H1 (cell line): ENCODE data around the gene ALDH7A1. TPM values are rescaled to one million over a fixed set of nuclear protein-coding genes. Genes with fewer than 3 reads are reported as not detected.

Experiments
- CTCF ChIA-PET: fragments of 300-600 bp; sonication (Branson Sonifier 250); formaldehyde crosslinking; loops from one replicate; lab custom pipeline; 2021; ENCODE audit not compliant: partially characterized antibody; lab: Charles Lee
- POLR2A ChIA-PET: fragments of 300-600 bp; sonication (Branson Sonifier 250); formaldehyde crosslinking; loops from one replicate; lab custom pipeline; 2021; ENCODE audit warnings: inconsistent platforms; ENCODE audit not compliant: partially characterized antibody; lab: Charles Lee
- DNase-seq, 2 experiments: peaks; one replicate each; pipeline versions ENCODE4 v3.0.0 to v3.0.0-alpha.2; 2010 to 2022; ENCODE audit warnings: low spot score in 2 of 2, low read depth in 1 of 2, mixed read lengths in 1 of 2
- FAIRE-seq: peaks from 2 replicates; lab custom pipeline; 2011; peaks lifted over from hg19 to GRCh38; lab: Jason Lieb, UNC
- H2AFZ ChIP-seq: 2 replicates; pipeline ENCODE4 v1.8.1; 2012; ENCODE audit warnings: low read length, inconsistent platforms
- H2AK5ac ChIP-seq: 2 replicates; pipeline ENCODE4 v1.6.1; 2013; ENCODE audit warnings: low read depth, low read length
- H2BK120ac ChIP-seq: replicated peaks from 2 replicates; pipeline ENCODE3; 2013; ENCODE audit warnings: low read depth, low read length, inconsistent platforms
- H2BK12ac ChIP-seq: 2 replicates; pipeline ENCODE4 v1.6.1; 2013; ENCODE audit warnings: low read depth, low read length
- H2BK15ac ChIP-seq: 2 replicates; pipeline ENCODE4 v1.6.1; 2013; ENCODE audit warnings: low read length
- H2BK20ac ChIP-seq: 2 replicates; pipeline ENCODE4 v1.6.1; 2013; ENCODE audit warnings: low read length
- H2BK5ac ChIP-seq: 2 replicates; pipeline ENCODE4 v1.6.1; 2013; ENCODE audit warnings: low read depth, low read length
- H3K14ac ChIP-seq: 2 replicates; pipeline ENCODE4 v1.6.1; 2013; ENCODE audit warnings: inconsistent platforms; ENCODE audit not compliant: insufficient read length
- H3K18ac ChIP-seq: 2 replicates; pipeline ENCODE4 v1.6.1; 2013; ENCODE audit warnings: low read length; ENCODE audit errors: extremely low read depth
- H3K23ac ChIP-seq: 2 replicates; pipeline ENCODE4 v1.6.1; 2013; ENCODE audit warnings: inconsistent platforms; ENCODE audit not compliant: insufficient read length
- H3K23me2 ChIP-seq: 2 replicates; pipeline ENCODE4 v1.6.1; 2013; ENCODE audit warnings: low read depth, low read length
- H3K27ac ChIP-seq: 2 replicates; pipeline ENCODE4 v1.6.1; 2011; ENCODE audit warnings: low read depth, low read length, inconsistent platforms
- H3K27me3 ChIP-seq, 4 experiments: replicated peaks in 1 of 4; 1 replicate in 1 of 4; 2 replicates in 3 of 4; pipeline versions ENCODE4 v1.6.1 to v1.8.1; 2011 to 2013; ENCODE audit warnings: low read length in 3 of 4, mild to moderate bottlenecking in 3 of 4, inconsistent platforms in 2 of 4, mixed read lengths in 2 of 4, moderate library complexity in 1 of 4; ENCODE audit not compliant: control insufficient read depth in 3 of 4, insufficient read depth in 3 of 4; ENCODE audit errors: extremely low read depth in 1 of 4
- H3K36me3 ChIP-seq, 4 experiments: 2 replicates each; pipeline versions ENCODE4 v1.6.1 to v1.8.1; 2011 to 2013; ENCODE audit warnings: mild to moderate bottlenecking in 4 of 4, low read length in 3 of 4, moderate library complexity in 2 of 4, control low read depth in 1 of 4, inconsistent platforms in 1 of 4; ENCODE audit not compliant: insufficient read depth in 4 of 4, control insufficient read depth in 2 of 4
- H3K4ac ChIP-seq: replicated peaks from 2 replicates; pipeline ENCODE3; 2013; ENCODE audit warnings: low read length, low read depth, mixed read lengths, inconsistent platforms; ENCODE audit not compliant: insufficient read length
- H3K4me1 ChIP-seq, 4 experiments: replicated peaks in 1 of 4; 1 replicate in 1 of 4; 2 replicates in 3 of 4; pipeline versions ENCODE4 v1.6.1 to v1.8.1; 2011 to 2013; ENCODE audit warnings: low read length in 3 of 4, inconsistent platforms in 2 of 4, mixed read lengths in 1 of 4; ENCODE audit not compliant: insufficient read depth in 4 of 4, control insufficient read depth in 3 of 4
- H3K4me2 ChIP-seq, 2 experiments: 2 replicates each; pipeline versions ENCODE4 v1.6.1 to v1.8.1; 2011 to 2013; ENCODE audit warnings: low read depth in 2 of 2, low read length in 2 of 2, control low read depth in 1 of 2, inconsistent platforms in 1 of 2, mild to moderate bottlenecking in 1 of 2; ENCODE audit not compliant: insufficient read depth in 1 of 2
- H3K4me3 ChIP-seq, 4 experiments: fragments of 200-600, 300-600 bp in 1 of 4; sonication (generic), shearing (Covaris generic), sonication (Bioruptor Twin) in 1 of 4; 2 replicates each; pipeline versions ENCODE4 v1.5.1 to v1.8.1; 2011 to 2016; ENCODE audit warnings: low read length in 4 of 4, low read depth in 3 of 4, control low read depth in 2 of 4, inconsistent platforms in 2 of 4, mild to moderate bottlenecking in 2 of 4, mixed read lengths in 1 of 4, moderate library complexity in 1 of 4; ENCODE audit not compliant: insufficient read depth in 2 of 4; ENCODE audit errors: extremely low read depth in 1 of 4
- H3K56ac ChIP-seq: replicated peaks from 2 replicates; pipeline ENCODE3; 2013; ENCODE audit warnings: low read depth, mild to moderate bottlenecking, mixed read lengths, low read length, inconsistent platforms; ENCODE audit not compliant: insufficient read length
- H3K79me1 ChIP-seq: 2 replicates; pipeline ENCODE4 v1.6.1; 2013; ENCODE audit warnings: low read depth, low read length, control low read depth
- H3K79me2 ChIP-seq, 2 experiments: 2 replicates each; pipeline versions ENCODE4 v1.6.1 to v1.8.1; 2012 to 2013; ENCODE audit warnings: low read length in 2 of 2, mild to moderate bottlenecking in 2 of 2, inconsistent platforms in 1 of 2; ENCODE audit not compliant: insufficient read depth in 2 of 2, control insufficient read depth in 1 of 2
- H3K9ac ChIP-seq, 4 experiments: replicated peaks in 1 of 4; 1 replicate in 1 of 4; 2 replicates in 3 of 4; pipeline versions ENCODE4 v1.6.1 to v1.8.1; 2011 to 2013; ENCODE audit warnings: low read depth in 3 of 4, low read length in 3 of 4, control low read depth in 2 of 4, mild to moderate bottlenecking in 2 of 4, moderate library complexity in 2 of 4, inconsistent platforms in 1 of 4; ENCODE audit errors: extremely low read depth in 1 of 4
- H3K9me3 ChIP-seq, 2 experiments: 2 replicates each; pipeline versions ENCODE4 v1.6.1 to v1.8.1; 2012 to 2013; ENCODE audit warnings: mild to moderate bottlenecking in 2 of 2, moderate library complexity in 2 of 2, control low read depth in 1 of 2, inconsistent platforms in 1 of 2, low read depth in 1 of 2, low read length in 1 of 2, mixed read lengths in 1 of 2; ENCODE audit not compliant: insufficient read depth in 2 of 2
- H4K20me1 ChIP-seq, 2 experiments: replicated peaks in 1 of 2; 2 replicates each; pipeline versions ENCODE3 to v1.8.1; 2011 to 2013; ENCODE audit warnings: inconsistent platforms in 2 of 2, low read length in 2 of 2, mild to moderate bottlenecking in 1 of 2; ENCODE audit not compliant: insufficient read depth in 2 of 2, control insufficient read depth in 1 of 2
- H4K5ac ChIP-seq: 2 replicates; pipeline ENCODE4 v1.6.1; 2013; ENCODE audit warnings: low read length, low read depth, mixed read lengths, inconsistent platforms; ENCODE audit not compliant: insufficient read length
- H4K8ac ChIP-seq: 2 replicates; pipeline ENCODE4 v1.8.0; 2013; ENCODE audit warnings: mild to moderate bottlenecking, moderate library complexity, low read length, inconsistent platforms; ENCODE audit not compliant: insufficient read depth; ENCODE audit errors: extremely low read depth
- H4K91ac ChIP-seq: replicated peaks from 2 replicates; pipeline ENCODE3; 2013; ENCODE audit warnings: low read length, mixed read lengths, inconsistent platforms; ENCODE audit not compliant: insufficient read length
- ASH2L ChIP-seq: fragments of 200-600, 300-600 bp; sonication (generic); IDR thresholded peaks from one replicate; pipeline ENCODE4 v1.7.1; 2017; ENCODE audit warnings: low read length
- CEBPB ChIP-seq: IDR thresholded peaks from 2 replicates; pipeline ENCODE4 v1.6.1; 2012; ENCODE audit warnings: low read depth, low read length
- FOSL1 ChIP-seq: IDR thresholded peaks from 2 replicates; pipeline ENCODE4 v1.6.1; 2011; ENCODE audit warnings: mild to moderate bottlenecking, low read depth, low read length, moderate library complexity; ENCODE audit not compliant: insufficient read depth
- JUN ChIP-seq: IDR thresholded peaks from 2 replicates; pipeline ENCODE4 v1.6.1; 2011; ENCODE audit warnings: low read depth, mild to moderate bottlenecking, improper control_type of control experiment, low read length
- NANOG ChIP-seq: IDR thresholded peaks from 2 replicates; pipeline ENCODE4 v1.6.1; 2011; ENCODE audit warnings: low read length, low read depth, mild to moderate bottlenecking, inconsistent platforms; ENCODE audit not compliant: insufficient read depth, poor library complexity, severe bottlenecking
- NRF1 ChIP-seq: IDR thresholded peaks from 2 replicates; pipeline ENCODE4 v1.6.1; 2011; ENCODE audit warnings: mild to moderate bottlenecking, low read depth, low read length, improper control_type of control experiment
- POLR2AphosphoS5 ChIP-seq: IDR thresholded peaks from 2 replicates; pipeline ENCODE4 v1.6.1; 2011; ENCODE audit warnings: low read depth, low read length
- RFX5 ChIP-seq: IDR thresholded peaks from 2 replicates; pipeline ENCODE4 v1.6.1; 2011; ENCODE audit warnings: low read depth, low read length, improper control_type of control experiment, borderline replicate concordance
- SIN3A ChIP-seq, 2 experiments: IDR thresholded peaks in 1 of 2; conservative IDR thresholded peaks in 1 of 2; 2 replicates each; pipeline ENCODE4 v1.6.1; 2011 to 2012; ENCODE audit warnings: low read length in 2 of 2, improper control_type of control experiment in 1 of 2, low read depth in 1 of 2, mild to moderate bottlenecking in 1 of 2
- SP4 ChIP-seq: IDR thresholded peaks from 2 replicates; pipeline ENCODE4 v1.6.1; 2012; ENCODE audit warnings: low read length, inconsistent platforms
- YY1 ChIP-seq: IDR thresholded peaks from 2 replicates; pipeline ENCODE4 v1.6.1; 2011; ENCODE audit warnings: low read depth, mild to moderate bottlenecking, low read length
- WGBS, 2 experiments: shearing (Covaris generic) in 1 of 2; methylation state at CpG; one replicate each; pipeline versions ENCODE4 v1.1.6 to v1.1.7; 2013 to 2015; ENCODE audit warnings: low lambda C conversion rate in 2 of 2, mixed read lengths in 2 of 2, inconsistent platforms in 1 of 2, low coverage in 1 of 2, missing lambda C conversion rate in 1 of 2; ENCODE audit not compliant: insufficient replicate concordance in 2 of 2, insufficient coverage in 1 of 2, insufficient read length in 1 of 2; ENCODE audit errors: extremely low coverage in 1 of 2, missing lambda C conversion rate in 1 of 2; 5-methylcytosine and 5-hydroxymethylcytosine counted together
- polyA plus RNA-seq, 7 experiments: library from polyadenylated mRNA; depleted of rRNA in 3 of 7; stranded (reverse) in 5 of 7; unstranded in 2 of 7; fragments of >200 nt in 5 of 7; fragments of 200-250 nt in 2 of 7; gene quantifications; 1 replicate in 5 of 7; 2 replicates in 1 of 7; 4 replicates in 1 of 7; pipeline versions ENCODE4 v1.2.1 to v1.2.3, GENCODE V29; 2011 to 2013; ENCODE audit warnings: missing spikeins in 2 of 7, mixed read lengths in 2 of 7
- total RNA-seq: library from RNA; stranded (reverse); fragmentation: NEBNext Ultra II Directional; extraction: Animal tissue kit (Norgen Biotek cat#: 25700); gene quantifications from 2 replicates; pipeline ENCODE4 v1.2.1, GENCODE V29; 2021
- TF ChIP-seq, protein P1 (sequence below): IDR thresholded peaks from 2 replicates; pipeline ENCODE4 v1.6.1; 2011; ENCODE audit warnings: low read length, improper control_type of control experiment

ALDH7A1 gene
- total and polyA plus RNA-seq, 2 of the 8 experiments (the other 6 are each of a cell fraction or from before 2014, with no cell fraction given): 99.6 to 225 TPM

DNA sequence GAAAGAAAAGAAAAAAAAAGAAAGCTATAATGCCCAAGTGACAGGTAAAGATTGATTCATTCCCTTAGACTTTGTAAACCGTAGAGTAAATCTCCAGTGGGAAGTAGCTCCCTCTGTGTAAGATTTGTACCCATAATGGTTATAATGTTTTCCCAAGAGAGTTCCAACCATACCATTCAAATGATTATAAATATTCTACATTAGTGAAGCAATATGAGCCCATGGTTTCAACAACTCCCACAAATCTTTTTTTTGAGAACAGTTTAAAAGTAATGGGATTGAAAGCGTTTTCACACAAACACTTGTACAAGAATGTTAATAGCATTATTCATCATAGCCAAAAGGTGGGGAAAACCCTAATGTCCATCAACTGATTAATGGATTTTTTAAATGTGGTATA, 113.8 kb downstream of the ALDH7A1 start:
- no peak overlapping the region for H2BK120ac ChIP-seq
- H3K79me2 ChIP-seq: no peaks in the 10 kb centered on the region
- no peak overlapping the region for H3K4me2 ChIP-seq
- no peak overlapping the region for H2BK5ac ChIP-seq
- no peaks in the 10 kb centered on the region for H4K20me1 ChIP-seq
- ChIA-PET POLR2A (interaction anchor here (0.6 kb wide), 1 partner anchor 367 kb away, joined by 3 read pairs; no protein-coding TSS in a partner anchor), CTCF (no interaction called here)
- H3K4me1 ChIP-seq: no peaks in the 10 kb centered on the region
- no peak overlapping the region for H3K56ac ChIP-seq
- no peak overlapping the region for H3K4ac ChIP-seq
- no peaks in the 10 kb centered on the region for H3K27me3 ChIP-seq
- no peak overlapping the region for H4K5ac ChIP-seq
- no peak overlapping the region for H4K8ac ChIP-seq
- WGBS, 2 experiments: 90% methylated on average over 2 of the region's 2 CpGs; no CpG with 5 or more reads in 1 of the 2 experiments
- no peak for DNase-seq
- H3K9me3 ChIP-seq: no peaks in the 10 kb centered on the region
- H3K9ac ChIP-seq: no peak overlapping the region
- no peak overlapping the region for H3K18ac ChIP-seq
- no peaks in the 10 kb centered on the region for H3K79me1 ChIP-seq
- H3K23me2 ChIP-seq: no peaks in the 10 kb centered on the region
- FAIRE-seq: no peak
- H3K4me3 ChIP-seq: no peak overlapping the region
- no peak overlapping the region for H2BK15ac ChIP-seq
- H2BK20ac ChIP-seq: no peak overlapping the region
- H2BK12ac ChIP-seq: no peak overlapping the region
- no peak overlapping the region for H3K14ac ChIP-seq
- no peak overlapping the region for H2AFZ ChIP-seq
- H3K36me3 ChIP-seq: peaks cover 0 to 42% (median 13%) of the 10 kb centered on the region in 4 experiments; a peak in 6 of 8 replicates
- H4K91ac ChIP-seq: no peak overlapping the region
- H2AK5ac ChIP-seq: no peak overlapping the region
- H3K27ac ChIP-seq: no peak overlapping the region
- no peak overlapping the region for H3K23ac ChIP-seq
- TF ChIP-seq FOSL1: no peak
- TF ChIP-seq NRF1: no peak
- no peak for TF ChIP-seq SP4
- TF ChIP-seq CEBPB: no peak
- TF ChIP-seq, protein P1, sequence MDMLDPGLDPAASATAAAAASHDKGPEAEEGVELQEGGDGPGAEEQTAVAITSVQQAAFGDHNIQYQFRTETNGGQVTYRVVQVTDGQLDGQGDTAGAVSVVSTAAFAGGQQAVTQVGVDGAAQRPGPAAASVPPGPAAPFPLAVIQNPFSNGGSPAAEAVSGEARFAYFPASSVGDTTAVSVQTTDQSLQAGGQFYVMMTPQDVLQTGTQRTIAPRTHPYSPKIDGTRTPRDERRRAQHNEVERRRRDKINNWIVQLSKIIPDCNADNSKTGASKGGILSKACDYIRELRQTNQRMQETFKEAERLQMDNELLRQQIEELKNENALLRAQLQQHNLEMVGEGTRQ: no peak
- no peak for TF ChIP-seq POLR2AphosphoS5
- TF ChIP-seq NANOG: no peak
- TF ChIP-seq ASH2L: no peak
- TF ChIP-seq YY1: no peak
- TF ChIP-seq SIN3A (conservative IDR thresholded peaks at IDR 0.05 in 1 of 2, IDR thresholded peaks at IDR 0.05 in 1 of 2; ENCODE audit: low read depth in 1 of 2, low read length in 2 of 2): no peak
- TF ChIP-seq RFX5: no peak
- TF ChIP-seq JUN: no peak
